Neural progenitor cell (in vitro differentiated cells): ENCODE measurements around the gene TEAD1. TPM values are rescaled to one million over a fixed set of nuclear protein-coding genes. Genes with fewer than 3 reads are reported as not detected.

Experiments
- DNase-seq: peaks from one replicate; pipeline ENCODE4 v3.0.0-alpha.2; 2016; ENCODE audit warnings: low spot score
- H2AFZ ChIP-seq: fragments of 200-600 bp; sonication (generic); replicated peaks from 2 replicates; pipeline ENCODE4 v1.6.1; 2016; ENCODE audit warnings: antibody characterized with exemption
- H3F3A ChIP-seq: fragments of 200-600 bp; sonication (generic); 2 replicates; pipeline ENCODE4 v1.6.1; 2016; ENCODE audit warnings: antibody characterized with exemption, low read depth
- H3K27ac ChIP-seq: fragments of 200-600 bp; sonication (generic); 2 replicates; pipeline ENCODE4 v1.5.1; 2016; ENCODE audit warnings: mild to moderate bottlenecking
- H3K27me3 ChIP-seq: fragments of 200-600 bp; sonication (generic); 2 replicates; pipeline ENCODE4 v1.6.1; 2016; ENCODE audit warnings: mild to moderate bottlenecking, moderate library complexity
- H3K36me3 ChIP-seq: fragments of 200-600 bp; sonication (generic); 2 replicates; pipeline ENCODE4 v1.5.1; 2016
- H3K4me1 ChIP-seq: fragments of 200-600 bp; sonication (generic); 2 replicates; pipeline ENCODE4 v1.6.1; 2016; ENCODE audit warnings: mixed run types
- H3K4me2 ChIP-seq: fragments of 200-600 bp; sonication (generic); 2 replicates; pipeline ENCODE4 v1.6.1; 2016
- H3K4me3 ChIP-seq: fragments of 200-600 bp; sonication (generic); 2 replicates; pipeline ENCODE4 v1.5.1; 2016
- H3K79me2 ChIP-seq: fragments of 200-600 bp; sonication (generic); 2 replicates; pipeline ENCODE4 v1.6.1; 2016; ENCODE audit warnings: low read depth
- H3K9ac ChIP-seq: fragments of 200-600 bp; sonication (generic); 2 replicates; pipeline ENCODE4 v1.6.1; 2016
- H3K9me3 ChIP-seq: fragments of 200-600 bp; sonication (generic); 2 replicates; pipeline ENCODE4 v1.5.1; 2016; ENCODE audit warnings: low read depth
- H4K20me1 ChIP-seq: fragments of 200-600 bp; sonication (generic); 2 replicates; pipeline ENCODE4 v1.6.1; 2016; ENCODE audit warnings: low read depth
- H3K27ac Mint-ChIP-seq: 3 replicates; pipeline ENCODE4 v1.8.0; 2021; ENCODE audit warnings: mixed read lengths
- H3K27me3 Mint-ChIP-seq: 2 replicates; pipeline ENCODE4 v1.8.0; 2022; ENCODE audit warnings: low read depth, mild to moderate bottlenecking, inconsistent platforms, moderate library complexity, mixed read lengths; ENCODE audit not compliant: insufficient read depth
- H3K36me3 Mint-ChIP-seq: 3 replicates; pipeline ENCODE4 v1.8.0; 2021; ENCODE audit warnings: mixed read lengths
- H3K4me1 Mint-ChIP-seq: 3 replicates; pipeline ENCODE4 v1.8.0; 2021; ENCODE audit warnings: mixed read lengths
- H3K4me3 Mint-ChIP-seq: 3 replicates; pipeline ENCODE4 v1.8.0; 2021; ENCODE audit warnings: mild to moderate bottlenecking, moderate library complexity, mixed read lengths
- H3K9me3 Mint-ChIP-seq: 3 replicates; pipeline ENCODE4 v1.8.0; 2020; ENCODE audit warnings: mixed read lengths
- EZH2 ChIP-seq: fragments of 200-600 bp; sonication (generic); IDR thresholded peaks from 2 replicates; pipeline ENCODE4 v1.6.1; 2017; ENCODE audit warnings: antibody characterized with exemption, mild to moderate bottlenecking, moderate library complexity
- EZH2phosphoT487 ChIP-seq: fragments of 200-600 bp; sonication (generic); IDR thresholded peaks from 2 replicates; pipeline ENCODE4 v1.6.1; 2017; ENCODE audit warnings: antibody characterized with exemption
- total RNA-seq: library from RNA; depleted of rRNA; stranded (reverse); fragments of >200 nt; gene quantifications from 2 replicates; pipeline ENCODE4 v1.2.3, GENCODE V29; 2015; ENCODE audit warnings: low replicate concordance
- TF ChIP-seq, protein P1 (sequence below): fragments of 200-600 bp; sonication (generic); IDR thresholded peaks from 2 replicates; pipeline ENCODE4 v1.5.1; 2017; ENCODE audit warnings: antibody characterized with exemption, mild to moderate bottlenecking

Gene TEAD1
- total RNA-seq, 1 donor from 2014 or later: 98.3 TPM

DNA sequence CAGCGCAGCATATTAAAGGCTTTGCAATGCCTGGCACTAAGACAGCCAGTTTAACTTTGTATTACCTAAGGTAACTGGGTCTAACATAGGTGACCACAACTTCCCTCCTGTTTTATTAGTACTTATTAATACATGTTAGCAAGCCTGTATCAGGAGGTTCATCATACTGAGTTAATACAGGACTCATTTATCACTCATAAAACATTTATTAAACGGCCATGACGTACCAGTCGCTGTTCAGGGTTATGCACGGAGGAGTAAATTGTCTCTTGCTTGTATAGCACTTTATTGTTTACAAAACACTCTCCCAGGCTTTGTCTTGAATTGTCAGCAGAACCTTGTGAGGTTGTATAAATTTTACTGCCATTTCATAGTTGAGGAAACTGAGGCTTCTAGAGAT is 55.7 kb downstream of the TEAD1 start:
- no peaks in the 10 kb centered on the region for H3K36me3 ChIP-seq
- H3K9me3 ChIP-seq: no peaks in the 10 kb centered on the region
- H2AFZ ChIP-seq: no peak overlapping the region
- H3K27ac ChIP-seq: no peak overlapping the region
- no peak overlapping the region for H3K9ac ChIP-seq
- H3F3A ChIP-seq: no peaks in the 10 kb centered on the region
- Mint-ChIP-seq H3K4me3 (no peak overlapping the region), H3K4me1 (peaks cover 23% of the 10 kb centered on the region), H3K27me3 (peaks cover 4% of the 10 kb centered on the region), H3K27ac (no peak overlapping the region), H3K9me3 (no peaks in the 10 kb centered on the region), H3K36me3 (peaks cover 18% of the 10 kb centered on the region)
- no peak for DNase-seq
- no peak overlapping the region for H3K4me2 ChIP-seq
- H3K27me3 ChIP-seq: no peaks in the 10 kb centered on the region
- H3K79me2 ChIP-seq: peaks cover 100% of the 10 kb centered on the region
- H4K20me1 ChIP-seq: peaks cover 100% of the 10 kb centered on the region
- peaks cover 14% of the 10 kb centered on the region for H3K4me1 ChIP-seq
- no peak for TF ChIP-seq EZH2phosphoT487
- no peak for TF ChIP-seq EZH2
- TF ChIP-seq, protein P1, sequence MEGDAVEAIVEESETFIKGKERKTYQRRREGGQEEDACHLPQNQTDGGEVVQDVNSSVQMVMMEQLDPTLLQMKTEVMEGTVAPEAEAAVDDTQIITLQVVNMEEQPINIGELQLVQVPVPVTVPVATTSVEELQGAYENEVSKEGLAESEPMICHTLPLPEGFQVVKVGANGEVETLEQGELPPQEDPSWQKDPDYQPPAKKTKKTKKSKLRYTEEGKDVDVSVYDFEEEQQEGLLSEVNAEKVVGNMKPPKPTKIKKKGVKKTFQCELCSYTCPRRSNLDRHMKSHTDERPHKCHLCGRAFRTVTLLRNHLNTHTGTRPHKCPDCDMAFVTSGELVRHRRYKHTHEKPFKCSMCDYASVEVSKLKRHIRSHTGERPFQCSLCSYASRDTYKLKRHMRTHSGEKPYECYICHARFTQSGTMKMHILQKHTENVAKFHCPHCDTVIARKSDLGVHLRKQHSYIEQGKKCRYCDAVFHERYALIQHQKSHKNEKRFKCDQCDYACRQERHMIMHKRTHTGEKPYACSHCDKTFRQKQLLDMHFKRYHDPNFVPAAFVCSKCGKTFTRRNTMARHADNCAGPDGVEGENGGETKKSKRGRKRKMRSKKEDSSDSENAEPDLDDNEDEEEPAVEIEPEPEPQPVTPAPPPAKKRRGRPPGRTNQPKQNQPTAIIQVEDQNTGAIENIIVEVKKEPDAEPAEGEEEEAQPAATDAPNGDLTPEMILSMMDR: no peak
- H3K4me3 ChIP-seq: no peak overlapping the region

DNA sequence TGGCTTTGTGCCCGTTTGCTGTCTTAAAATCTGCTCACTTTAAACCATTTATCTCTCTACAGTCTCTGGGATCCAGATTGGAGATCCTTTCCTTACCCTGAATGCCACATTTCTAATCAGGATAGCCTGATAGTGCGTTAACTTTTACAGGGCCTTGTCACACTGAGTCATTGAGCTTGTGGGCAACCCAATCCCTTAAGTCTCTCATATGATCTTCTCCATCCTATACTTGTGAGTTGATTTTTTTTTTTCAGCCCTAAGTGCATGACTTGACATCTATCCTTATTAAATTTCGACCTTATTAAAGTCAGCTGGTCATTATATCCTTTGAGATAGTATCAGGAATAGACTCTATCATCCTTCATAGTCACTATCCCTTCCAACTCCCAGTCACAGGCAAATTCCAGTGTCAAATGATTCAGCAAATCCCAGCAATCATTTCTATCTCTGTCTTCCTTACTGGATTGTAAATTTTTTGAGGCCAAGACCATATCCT is 57.7 kb downstream of the TEAD1 start:
- no peak overlapping the region for H3K27ac Mint-ChIP-seq

DNA sequence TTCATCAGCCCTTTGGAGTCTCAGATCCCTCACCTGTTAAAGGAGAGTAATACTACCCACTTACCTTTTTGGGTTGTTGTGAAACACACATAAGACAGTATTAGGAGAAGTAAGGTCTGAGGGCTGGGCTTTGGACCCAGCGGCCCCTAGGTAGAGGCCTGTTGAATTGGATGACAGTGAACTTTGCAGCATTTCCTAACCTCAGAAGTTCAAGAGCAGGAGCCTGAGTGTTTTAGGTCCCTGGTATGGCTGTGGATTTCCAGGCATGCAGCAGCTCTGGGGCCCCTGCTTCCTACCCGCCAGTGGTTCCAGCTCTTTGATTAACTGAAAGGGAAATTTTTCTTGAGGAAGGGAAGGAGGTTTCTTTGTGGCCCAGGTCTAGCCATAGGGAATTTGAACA is 58.9 kb downstream of the TEAD1 start:
- Mint-ChIP-seq H3K4me1 (peaks cover 14% of the 10 kb centered on the region), H3K27me3 (peaks cover 3% of the 10 kb centered on the region), H3K4me3 (no peak overlapping the region), H3K27ac (no peak overlapping the region), H3K36me3 (peaks cover 12% of the 10 kb centered on the region), H3K9me3 (no peaks in the 10 kb centered on the region)
- Histone ChIP-seq H3F3A (no peaks in the 10 kb centered on the region), H3K79me2 (peaks cover 100% of the 10 kb centered on the region), H3K36me3 (no peaks in the 10 kb centered on the region), H4K20me1 (peaks cover 100% of the 10 kb centered on the region), H2AFZ (no peak overlapping the region), H3K4me2 (no peak overlapping the region), H3K27ac (no peak overlapping the region), H3K9ac (no peak overlapping the region), H3K9me3 (no peaks in the 10 kb centered on the region), H3K4me3 (no peak overlapping the region), H3K4me1 (peaks cover 32% of the 10 kb centered on the region), H3K27me3 (no peaks in the 10 kb centered on the region)
- DNase-seq: no peak
- TF ChIP-seq EZH2 (no peak), EZH2phosphoT487 (no peak)
- TF ChIP-seq, protein P1: no peak

More for the DNA sequence above, 57.7 kb downstream of the TEAD1 start:
- DNase-seq: no peak
- peaks cover 100% of the 10 kb centered on the region for H4K20me1 ChIP-seq
- no peak overlapping the region for H3K27ac ChIP-seq
- H3K4me2 ChIP-seq: no peak overlapping the region
- H3K36me3 ChIP-seq: no peaks in the 10 kb centered on the region
- peaks cover 4% of the 10 kb centered on the region for H3K27me3 Mint-ChIP-seq
- H3K4me1 Mint-ChIP-seq: peaks cover 20% of the 10 kb centered on the region
- H3K4me1 ChIP-seq: peaks cover 28% of the 10 kb centered on the region
- no peak overlapping the region for H3K4me3 Mint-ChIP-seq
- H3K36me3 Mint-ChIP-seq: peaks cover 10% of the 10 kb centered on the region
- H3K4me3 ChIP-seq: no peak overlapping the region
- no peak overlapping the region for H3K9ac ChIP-seq
- H3K9me3 ChIP-seq: no peaks in the 10 kb centered on the region
- TF ChIP-seq EZH2: no peak
- TF ChIP-seq EZH2phosphoT487: no peak
- TF ChIP-seq, protein P1: no peak
- peaks cover 100% of the 10 kb centered on the region for H3K79me2 ChIP-seq
- no peaks in the 10 kb centered on the region for H3K9me3 Mint-ChIP-seq
- no peak overlapping the region for H2AFZ ChIP-seq
- H3K27me3 ChIP-seq: no peaks in the 10 kb centered on the region
- H3F3A ChIP-seq: no peaks in the 10 kb centered on the region
